Activated T-helper 2 cell treated with anti-CD3 and anti-CD28 coated beads, Interferon-gamma antibody, Interleukin-2, Interleukin-4, amounts not matched to agents 10 μg/mL and 5 μg/mL and 100 μg/mL, durations not matched to agents 14 hours and 24 hours and 36 hours (primary cell): ENCODE data around the gene ABR. TPM values are rescaled to one million over a fixed set of nuclear protein-coding genes. Genes with fewer than 3 reads are reported as not detected.

Source experiments
- DNase-seq: peaks from one replicate; pipeline ENCODE4 v3.0.0; 2021; ENCODE audit warnings: low spot score
- H3K27ac Mint-ChIP-seq: one replicate; pipeline ENCODE4 v1.8.0; 2021; ENCODE audit warnings: mixed read lengths
- H3K27me3 Mint-ChIP-seq: one replicate; pipeline ENCODE4 v1.8.0; 2021; ENCODE audit warnings: low read depth, mixed read lengths
- H3K36me3 Mint-ChIP-seq: one replicate; pipeline ENCODE4 v1.8.0; 2021; ENCODE audit warnings: low read depth, mixed read lengths
- H3K4me1 Mint-ChIP-seq: one replicate; pipeline ENCODE4 v1.8.0; 2021; ENCODE audit warnings: low read depth, mixed read lengths
- H3K4me3 Mint-ChIP-seq: one replicate; pipeline ENCODE4 v1.8.0; 2021; ENCODE audit warnings: low read depth, mild to moderate bottlenecking, moderate library complexity, mixed read lengths
- H3K9me3 Mint-ChIP-seq: one replicate; pipeline ENCODE4 v1.8.0; 2021; ENCODE audit warnings: mixed read lengths
- intact Hi-C: fragments of 100-400 bp; cut with micrococcal nuclease; formaldehyde crosslinking; loops from one replicate; pipeline ENCODE4 v1.15.1; 2023
- total RNA-seq: library from RNA; stranded (reverse); gene quantifications from 2 replicates; pipeline ENCODE4 v1.2.3, GENCODE V29; 2022

Gene ABR
- 69.3 and 75.3 TPM in 2 replicates for total RNA-seq

DNA sequence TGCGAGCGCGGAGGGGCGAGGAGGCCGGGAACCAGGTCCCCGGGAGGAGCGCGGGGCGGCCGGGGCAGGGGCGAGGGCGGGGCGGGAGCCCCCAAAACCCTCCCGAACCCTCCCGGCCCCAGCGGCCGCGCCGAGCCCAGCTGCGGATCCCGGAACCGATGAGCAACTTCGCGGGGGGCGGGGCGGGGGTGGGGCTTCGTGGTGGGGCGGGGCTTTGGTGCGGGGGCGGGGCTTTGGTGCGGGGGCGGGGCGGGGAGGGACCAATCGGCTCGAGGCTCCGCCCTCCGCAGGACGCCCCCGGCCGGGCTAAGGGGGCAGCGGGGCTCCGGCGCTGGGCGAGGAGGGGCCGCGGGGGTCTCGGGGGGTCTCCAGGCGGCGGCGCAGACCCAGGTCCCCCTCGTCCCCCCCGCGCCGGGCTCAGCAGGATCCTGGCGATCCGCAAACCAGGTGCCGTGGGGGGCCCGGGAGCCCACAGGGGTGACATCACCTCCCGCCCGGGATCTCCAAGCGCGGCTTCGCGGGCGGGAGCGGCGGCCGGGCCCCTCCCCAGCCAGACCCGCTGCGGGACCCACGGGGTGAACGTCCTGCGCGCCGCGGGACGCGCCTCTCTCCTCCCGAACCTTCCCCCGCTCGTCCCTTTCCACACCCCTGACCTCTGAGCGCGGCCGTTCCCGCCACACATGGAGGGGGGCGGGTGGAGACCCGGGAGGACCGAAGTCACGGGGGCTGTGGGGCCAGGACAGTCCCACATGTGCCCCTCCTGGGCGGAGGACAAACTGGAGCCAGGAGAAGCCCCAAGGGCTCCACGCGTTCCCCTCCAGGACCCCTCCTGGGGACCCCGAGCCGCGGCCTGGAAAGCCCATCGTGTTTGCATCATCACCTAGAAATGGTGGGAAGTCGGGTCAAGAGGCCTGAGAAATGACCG lies at the start of gene ABR:
Gene ABR (minus strand): TSS at position 164 of the 925 bp plus-strand sequence. CDS start 254 bp downstream, outside the sequence.
- intact Hi-C loops: no loop called here
- Mint-ChIP-seq H3K27ac (no peak within 1 kb of the TSS), H3K36me3 (no peaks in the 10 kb centered on the region)

GRCh38 chr17:1229349-1229899 lies 49.6 kb upstream of the ABR start:
- peaks cover 3% of the 10 kb centered on the region for H3K36me3 Mint-ChIP-seq
- DNase-seq: peak; percentile 36
- intact Hi-C loops: no loop called here
- no peaks in the 10 kb centered on the region for H3K9me3 Mint-ChIP-seq
- H3K27me3 Mint-ChIP-seq: peaks cover 54% of the 10 kb centered on the region
- H3K4me1 Mint-ChIP-seq: peaks cover 15% of the 10 kb centered on the region
- H3K27ac Mint-ChIP-seq: no peak overlapping the region
- peak overlapping the region; percentile 56 for H3K4me3 Mint-ChIP-seq

More for the DNA sequence above, at the start of gene ABR:
- Mint-ChIP-seq H3K4me3 (peak within 1 kb of the TSS; percentile 68), H3K9me3 (no peaks in the 10 kb centered on the region), H3K27me3 (peaks cover 19% of the 10 kb centered on the region), H3K4me1 (peaks cover 4% of the 10 kb centered on the region)
- DNase-seq: peak; percentile 26

DNA sequence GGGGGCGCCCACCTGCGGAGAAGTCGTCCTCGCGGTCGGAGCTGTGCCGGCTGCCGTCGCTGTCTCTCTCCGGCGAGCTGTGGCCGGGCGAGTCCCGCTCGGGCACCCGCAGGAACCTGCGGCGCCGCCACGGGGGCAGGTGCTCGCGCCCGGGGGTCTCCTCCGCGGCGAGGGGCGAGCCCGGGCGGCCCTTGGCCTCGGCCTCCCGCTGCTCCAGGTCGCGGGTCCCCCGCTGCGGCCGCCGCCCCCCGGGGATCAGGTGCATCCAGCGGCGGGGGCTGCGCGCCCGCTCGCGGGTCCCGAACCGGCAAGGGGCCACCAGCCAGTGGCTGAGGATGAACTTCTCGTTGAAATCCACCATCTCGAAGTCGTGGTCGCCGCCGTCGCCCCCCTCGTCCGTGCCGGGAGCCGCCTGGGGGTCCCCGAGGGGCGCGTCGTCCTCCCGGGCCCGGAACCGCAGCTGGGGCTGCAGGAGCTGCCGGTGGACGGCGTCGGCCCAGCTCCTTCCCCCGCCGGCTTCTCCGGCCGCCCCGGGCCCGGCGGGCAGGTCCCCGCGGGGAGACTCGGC lies 49.1 kb upstream of the ABR start:
- Mint-ChIP-seq H3K4me1 (peaks cover 15% of the 10 kb centered on the region), H3K27me3 (peaks cover 51% of the 10 kb centered on the region), H3K4me3 (no peak overlapping the region), H3K27ac (no peak overlapping the region), H3K36me3 (peaks cover 3% of the 10 kb centered on the region), H3K9me3 (no peaks in the 10 kb centered on the region)
- DNase-seq: no peak
- intact Hi-C loops: no loop called here

DNA sequence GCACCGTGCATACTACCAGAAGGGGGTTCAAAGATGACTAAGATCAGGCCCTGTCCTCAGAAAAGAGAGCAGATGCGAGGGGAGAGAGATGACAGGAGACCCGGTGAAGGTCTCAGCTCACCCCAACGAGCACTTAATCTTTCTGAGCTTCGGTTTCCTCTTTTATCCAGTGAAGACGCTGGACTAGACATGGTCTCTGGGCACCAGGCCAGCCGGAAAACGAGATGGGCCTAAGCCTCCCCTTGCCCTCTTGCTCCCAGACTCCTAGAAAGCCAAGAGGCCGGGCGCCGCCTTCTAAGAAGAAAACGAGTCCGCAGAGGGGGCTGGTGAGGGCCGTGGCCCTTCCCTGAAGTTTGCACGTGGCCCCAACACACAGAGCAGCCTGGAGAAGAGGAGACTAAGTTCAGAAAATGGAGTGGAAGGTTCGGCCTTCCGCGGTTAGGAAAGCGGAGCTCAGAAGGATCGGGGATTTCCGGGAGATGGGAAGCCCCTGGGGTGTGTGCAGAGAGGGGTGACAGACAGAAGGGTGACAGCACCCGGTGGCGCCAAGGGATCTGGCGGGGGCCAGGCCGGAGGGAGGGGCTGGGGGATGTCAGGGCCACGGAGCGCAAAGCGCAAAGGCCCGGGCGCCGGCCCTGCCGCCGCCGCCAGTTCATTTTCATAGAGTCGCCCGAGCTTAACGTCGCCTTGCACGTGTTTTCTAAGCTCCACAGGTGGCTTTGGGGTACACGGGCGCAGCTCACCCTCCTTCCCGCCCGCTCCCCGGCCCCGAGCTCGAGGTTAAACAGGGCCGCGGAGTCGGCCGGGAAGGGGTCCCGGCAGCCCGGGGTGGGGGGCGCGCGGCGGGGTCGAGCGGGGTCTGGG lies 48.4 kb upstream of the ABR start:
- H3K27ac Mint-ChIP-seq: no peak overlapping the region
- peaks cover 15% of the 10 kb centered on the region for H3K4me1 Mint-ChIP-seq
- peaks cover 3% of the 10 kb centered on the region for H3K36me3 Mint-ChIP-seq
- DNase-seq: no peak
- peak overlapping the region; percentile 79 for H3K4me3 Mint-ChIP-seq
- intact Hi-C loops: no loop called here
- no peaks in the 10 kb centered on the region for H3K9me3 Mint-ChIP-seq
- H3K27me3 Mint-ChIP-seq: peaks cover 51% of the 10 kb centered on the region

- intact Hi-C loops: no loop called here
- no peaks in the 10 kb centered on the region for H3K9me3 Mint-ChIP-seq
- no peak overlapping the region for H3K27ac Mint-ChIP-seq
- peaks cover 3% of the 10 kb centered on the region for H3K36me3 Mint-ChIP-seq
- H3K27me3 Mint-ChIP-seq: peaks cover 44% of the 10 kb centered on the region
- H3K4me1 Mint-ChIP-seq: peaks cover 15% of the 10 kb centered on the region
- DNase-seq: no peak
- peak overlapping the region; percentile 24 for H3K4me3 Mint-ChIP-seq
Observed at GRCh38 chr17:1227365-1227764, 47.6 kb upstream of the ABR start.

DNA sequence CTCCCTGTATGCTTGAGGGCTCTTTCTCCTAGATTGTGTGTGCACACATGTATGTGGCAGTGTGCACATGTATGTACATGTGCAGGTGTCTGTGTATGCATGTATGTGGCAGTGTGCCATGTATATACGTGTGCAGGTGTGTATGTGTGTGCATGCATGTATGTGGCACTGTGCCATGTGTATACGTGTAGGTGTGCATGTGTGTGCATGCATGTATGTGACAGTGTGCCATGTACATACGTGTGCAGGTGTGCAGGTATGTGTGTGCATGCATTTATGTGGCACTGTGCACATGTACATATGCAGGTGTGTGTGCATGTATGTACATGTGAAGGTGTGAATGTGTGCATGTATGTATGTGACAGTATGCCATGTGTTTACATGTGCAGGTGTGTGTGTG lies 46.5 kb upstream of the ABR start:
- peaks cover 3% of the 10 kb centered on the region for H3K36me3 Mint-ChIP-seq
- H3K4me3 Mint-ChIP-seq: no peak overlapping the region
- DNase-seq: no peak
- H3K4me1 Mint-ChIP-seq: peaks cover 11% of the 10 kb centered on the region
- no peaks in the 10 kb centered on the region for H3K9me3 Mint-ChIP-seq
- no peak overlapping the region for H3K27ac Mint-ChIP-seq
- intact Hi-C loops: no loop called here
- H3K27me3 Mint-ChIP-seq: peaks cover 34% of the 10 kb centered on the region

DNA sequence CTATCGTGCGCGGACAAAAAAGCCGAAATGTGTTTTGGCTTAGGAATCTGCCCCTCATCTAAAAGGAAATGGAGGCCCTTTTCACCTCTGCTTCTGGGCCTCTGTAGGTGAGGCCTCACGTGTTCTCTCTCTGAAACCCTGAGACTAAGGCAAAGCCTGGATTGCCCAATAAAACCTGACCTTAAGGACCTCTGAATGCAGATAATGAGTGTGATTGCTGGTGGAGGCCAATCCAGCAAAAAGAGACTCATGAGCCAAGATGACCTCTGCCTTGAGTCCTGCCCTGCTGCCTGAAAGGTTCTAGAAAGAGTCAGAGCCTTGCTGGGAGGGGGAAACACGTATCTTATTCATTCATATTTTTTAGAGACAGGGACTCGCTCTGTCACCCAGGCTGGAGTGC lies 44.5 kb upstream of the ABR start:
- Mint-ChIP-seq H3K9me3 (no peaks in the 10 kb centered on the region), H3K36me3 (no peaks in the 10 kb centered on the region), H3K27me3 (peaks cover 28% of the 10 kb centered on the region), H3K4me1 (peaks cover 6% of the 10 kb centered on the region), H3K27ac (no peak overlapping the region), H3K4me3 (no peak overlapping the region)
- no peak for DNase-seq
- intact Hi-C loops: no loop called here

GRCh38 chr17:1223662-1224061 lies 43.9 kb upstream of the ABR start:
- H3K4me1 Mint-ChIP-seq: peaks cover 6% of the 10 kb centered on the region
- intact Hi-C loops: no loop called here
- H3K27me3 Mint-ChIP-seq: peaks cover 28% of the 10 kb centered on the region

DNA sequence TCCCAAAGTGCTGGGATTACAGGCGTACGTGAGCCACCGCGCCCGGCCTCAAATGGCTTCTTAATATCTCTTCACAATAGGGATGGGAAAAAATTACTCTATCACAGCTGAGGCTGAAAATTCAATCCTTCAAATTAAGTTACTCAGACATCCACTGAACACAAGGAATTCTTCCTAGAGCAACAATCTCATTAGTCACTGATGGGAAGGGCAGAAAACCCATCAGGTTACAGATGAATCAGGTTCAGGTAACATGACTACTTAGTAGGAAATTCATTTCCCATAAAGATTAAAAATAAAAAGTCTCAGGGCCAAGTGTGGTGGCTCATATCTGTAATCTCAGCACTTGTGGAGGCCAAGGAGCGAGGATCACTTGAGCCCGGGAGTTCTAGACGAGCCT lies 42.5 kb upstream of the ABR start:
- Mint-ChIP-seq H3K9me3 (no peaks in the 10 kb centered on the region), H3K27me3 (peaks cover 18% of the 10 kb centered on the region), H3K27ac (no peak overlapping the region), H3K4me3 (no peak overlapping the region), H3K36me3 (no peaks in the 10 kb centered on the region), H3K4me1 (no peaks in the 10 kb centered on the region)
- DNase-seq: no peak
- intact Hi-C loops: no loop called here

More at GRCh38 chr17:1223662-1224061, 43.9 kb upstream of the ABR start:
- DNase-seq: no peak
- Mint-ChIP-seq H3K27ac (no peak overlapping the region), H3K9me3 (no peaks in the 10 kb centered on the region), H3K4me3 (no peak overlapping the region), H3K36me3 (no peaks in the 10 kb centered on the region)

DNA sequence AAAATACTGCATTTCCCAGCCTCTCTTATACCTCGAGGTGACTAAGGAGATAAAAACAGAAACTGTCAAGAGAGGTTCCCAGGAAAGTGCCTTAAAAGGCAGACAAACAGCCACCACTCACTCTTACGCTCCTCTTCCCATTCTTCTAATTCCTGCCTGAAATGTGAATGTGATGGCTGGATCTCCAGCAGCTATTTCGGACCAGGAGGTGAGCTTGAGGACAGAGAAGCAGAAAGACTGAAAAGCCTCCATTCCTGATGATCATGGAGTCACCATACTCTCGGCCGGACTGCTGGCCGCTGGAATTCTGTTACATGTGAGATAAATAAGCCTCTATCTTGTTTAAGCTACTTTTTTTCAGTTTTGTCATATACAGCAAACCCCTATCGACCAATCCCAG lies 41.4 kb upstream of the ABR start:
- peaks cover 9% of the 10 kb centered on the region for H3K27me3 Mint-ChIP-seq
- H3K4me1 Mint-ChIP-seq: no peaks in the 10 kb centered on the region
- H3K27ac Mint-ChIP-seq: no peak overlapping the region
- H3K9me3 Mint-ChIP-seq: no peaks in the 10 kb centered on the region
- no peaks in the 10 kb centered on the region for H3K36me3 Mint-ChIP-seq
- intact Hi-C loops: no loop called here
- H3K4me3 Mint-ChIP-seq: no peak overlapping the region
- DNase-seq: no peak

DNA sequence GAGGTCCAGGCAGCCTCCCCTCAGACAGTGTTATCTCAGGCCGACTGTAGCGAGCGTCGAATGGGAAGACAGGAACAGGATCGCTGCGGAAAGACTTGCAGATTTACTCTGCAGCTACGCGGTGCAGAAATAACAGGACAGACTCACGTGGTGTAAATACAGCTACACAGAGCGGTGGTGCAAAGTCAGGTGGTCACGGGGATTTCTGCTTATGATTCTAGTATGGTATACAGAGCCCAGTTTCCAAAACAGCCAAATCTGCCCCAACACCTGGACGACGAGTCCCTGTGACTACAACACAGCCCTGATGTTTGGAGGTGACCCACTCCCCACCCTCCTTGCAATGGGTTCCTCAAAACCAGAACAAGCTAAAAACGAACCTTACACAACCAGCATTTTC lies 40.6 kb upstream of the ABR start:
- no peak overlapping the region for H3K27ac Mint-ChIP-seq
- H3K9me3 Mint-ChIP-seq: no peaks in the 10 kb centered on the region
- peaks cover 1% of the 10 kb centered on the region for H3K27me3 Mint-ChIP-seq
- H3K4me3 Mint-ChIP-seq: no peak overlapping the region
- intact Hi-C loops: no loop called here
- no peaks in the 10 kb centered on the region for H3K36me3 Mint-ChIP-seq
- no peaks in the 10 kb centered on the region for H3K4me1 Mint-ChIP-seq
- no peak for DNase-seq

DNA sequence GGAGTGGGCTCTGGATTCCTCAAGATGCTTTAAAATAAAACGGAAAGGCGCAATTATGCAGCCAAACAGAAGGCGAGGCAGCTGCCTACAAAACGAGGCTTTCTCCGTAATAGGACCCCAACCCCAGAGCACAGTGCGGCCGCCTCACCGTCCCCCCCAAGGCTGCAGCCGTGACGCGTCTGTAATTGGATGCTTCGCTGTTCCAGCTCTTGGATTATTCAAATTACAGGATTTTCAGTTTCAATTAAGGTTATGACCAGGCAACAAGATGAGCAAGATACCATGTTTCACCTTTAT lies 37.3 kb upstream of the ABR start:
- Mint-ChIP-seq H3K36me3 (no peaks in the 10 kb centered on the region), H3K27me3 (peaks cover 1% of the 10 kb centered on the region), H3K4me1 (no peaks in the 10 kb centered on the region), H3K27ac (no peak overlapping the region), H3K4me3 (no peak overlapping the region), H3K9me3 (no peaks in the 10 kb centered on the region)
- intact Hi-C loops: no loop called here
- DNase-seq: no peak
